GM18502 (cell line): ENCODE results near the gene USP54.
"Not testable (repeated sequence)": the region's sequence is repeated elsewhere in the genome, so short reads cannot be mapped to it uniquely, and the experiment has no call there.

Experiments
- ATAC-seq: cut with Tn5 transposase; IDR thresholded peaks from one replicate; pipeline ENCODE4 v1.9.1; 2021; ENCODE audit warnings: mild to moderate bottlenecking; ENCODE audit not compliant: unreplicated experiment, poor library complexity

Gene USP54

GRCh38 chr10:73591935-73592699 is 975 bp upstream of the USP54 start:
- no peak for ATAC-seq

GRCh38 chr10:73589563-73590126 is 1.5 kb downstream of the USP54 start:
- no peak for ATAC-seq

- ATAC-seq, result no peak
These were observed 2.5 kb downstream of the USP54 start for GRCh38 chr10:73588656-73589055.

GRCh38 chr10:73586583-73586984 is 4.6 kb downstream of the USP54 start:
- no peak for ATAC-seq

GRCh38 chr10:73585327-73585726 is 5.8 kb downstream of the USP54 start:
- ATAC-seq, result no peak

GRCh38 chr10:73584737-73585136 is 6.4 kb downstream of the USP54 start:
- ATAC-seq, result no peak

- no peak for ATAC-seq
These were observed 9.2 kb downstream of the USP54 start for GRCh38 chr10:73581918-73582317.

- not testable (repeated sequence) for ATAC-seq
These were observed 12.2 kb downstream of the USP54 start for GRCh38 chr10:73578927-73579326.

- ATAC-seq, result no peak
These were observed 13.4 kb downstream of the USP54 start for GRCh38 chr10:73577788-73578187.

GRCh38 chr10:73576890-73577591 is 14.1 kb downstream of the USP54 start:
- no peak for ATAC-seq

- ATAC-seq, result no peak
These were observed 14.8 kb downstream of the USP54 start for GRCh38 chr10:73576178-73576889.

GRCh38 chr10:73567025-73567424 is 24.1 kb downstream of the USP54 start:
- not testable (repeated sequence) for ATAC-seq

- no peak for ATAC-seq
These were observed 29.9 kb downstream of the USP54 start for GRCh38 chr10:73561192-73561591.

- no peak for ATAC-seq
These were observed 31.6 kb downstream of the USP54 start for GRCh38 chr10:73559590-73559989.

- ATAC-seq, result no peak
These were observed 34.3 kb downstream of the USP54 start for GRCh38 chr10:73556855-73557254.

GRCh38 chr10:73554721-73555120 is 36.4 kb downstream of the USP54 start:
- no peak for ATAC-seq

GRCh38 chr10:73553761-73554160 is 37.4 kb downstream of the USP54 start:
- no peak for ATAC-seq

- ATAC-seq, result no peak
These were observed 38.1 kb downstream of the USP54 start for GRCh38 chr10:73552819-73553715.

- ATAC-seq, result no peak
These were observed 39.6 kb downstream of the USP54 start for GRCh38 chr10:73551515-73551914.

GRCh38 chr10:73545357-73545756 is 45.8 kb downstream of the USP54 start:
- no peak for ATAC-seq
